GM20431 (cell line): ENCODE data around the gene BTBD18.
"Not testable (repeated sequence)": the region's sequence is repeated elsewhere in the genome, so short reads cannot be mapped to it uniquely, and the experiment has no call there.

Experiments
- in situ Hi-C: fragments of 300-500 bp; cut with MseI, MboI; formaldehyde crosslinking; loops from one replicate; pipeline ENCODE4 v1.15.0; 2020; ENCODE audit warnings: low sequenced_read_pairs; ENCODE audit not compliant: unreplicated experiment

BTBD18 gene

GRCh38 chr11:57741132-57742086 is 10.2 kb downstream of the BTBD18 start, which contains the start of gene SELENOH:
TSS of gene SELENOH (plus strand) at chr11:57741491. CDS start at chr11:57741596, 105 bp downstream.
- in situ Hi-C loops: no loop called here

GRCh38 chr11:57735619-57736298 is 15.9 kb downstream of the BTBD18 start:
- in situ Hi-C loops: no loop called here

GRCh38 chr11:57732661-57733060 is 19.0 kb downstream of the BTBD18 start:
- in situ Hi-C loops: no loop called here

- in situ Hi-C loops: no loop called here
These were observed 22.1 kb downstream of the BTBD18 start for GRCh38 chr11:57729479-57729878.

- in situ Hi-C loops: no loop called here
These were observed 22.8 kb downstream of the BTBD18 start for GRCh38 chr11:57728829-57729228.

GRCh38 chr11:57727185-57727584 is 24.4 kb downstream of the BTBD18 start:
- in situ Hi-C loops: no loop called here

- in situ Hi-C loops: not testable (repeated sequence)
These were observed 34.9 kb downstream of the BTBD18 start for GRCh38 chr11:57716726-57717125.

- in situ Hi-C loops: no loop called here
These were observed 37.8 kb downstream of the BTBD18 start for GRCh38 chr11:57713835-57714234.

- in situ Hi-C loops: no loop called here
These were observed 39.1 kb downstream of the BTBD18 start, which contains the start of gene TMX2 for GRCh38 chr11:57712256-57713150. TSS of gene TMX2 (plus strand) at chr11:57712593. CDS start at chr11:57712619, 26 bp downstream.

- in situ Hi-C loops: no loop called here
These were observed 40.0 kb downstream of the BTBD18 start, which contains the start of gene MED19 for GRCh38 chr11:57711414-57712255. TSS of gene MED19 (minus strand) at chr11:57712215. CDS start at chr11:57712179, 36 bp downstream.

- in situ Hi-C loops: no loop called here
These were observed 41.7 kb downstream of the BTBD18 start for GRCh38 chr11:57709802-57710367.

GRCh38 chr11:57705432-57705831 is 46.2 kb downstream of the BTBD18 start:
- in situ Hi-C loops: not testable (repeated sequence)

- in situ Hi-C loops: no loop called here
These were observed 46.7 kb downstream of the BTBD18 start for GRCh38 chr11:57704932-57705331.

GRCh38 chr11:57703341-57703740 is 48.3 kb downstream of the BTBD18 start:
- in situ Hi-C loops: no loop called here

GRCh38 chr11:57700425-57700824 is 51.2 kb downstream of the BTBD18 start:
- in situ Hi-C loops: no loop called here

GRCh38 chr11:57699813-57700212 is 51.8 kb downstream of the BTBD18 start:
- in situ Hi-C loops: no loop called here

GRCh38 chr11:57698843-57699365 is 52.7 kb downstream of the BTBD18 start:
- in situ Hi-C loops: no loop called here
